H1 (cell line): ENCODE results near the gene PALM.

Experiments used
- CREB1 ChIP-seq: IDR thresholded peaks from 2 replicates; pipeline ENCODE4 v1.6.1; 2012; ENCODE audit warnings: inconsistent platforms
- EP300 ChIP-seq, 2 experiments: IDR thresholded peaks; 1 replicate in 1 of 2; 2 replicates in 1 of 2; pipeline ENCODE4 v1.6.1; 2011 to 2012; ENCODE audit warnings: low read depth in 2 of 2, low read length in 2 of 2, mild to moderate bottlenecking in 2 of 2, borderline replicate concordance in 1 of 2, inconsistent platforms in 1 of 2, moderate library complexity in 1 of 2
- KDM1A ChIP-seq: fragments of 200-600, 300-600 bp; sonication (generic); IDR thresholded peaks from 2 replicates; pipeline ENCODE4 v1.7.1; 2016; ENCODE audit warnings: mild to moderate bottlenecking, low read length, borderline replicate concordance
- POLR2AphosphoS5 ChIP-seq: IDR thresholded peaks from 2 replicates; pipeline ENCODE4 v1.6.1; 2011; ENCODE audit warnings: low read depth, low read length
- TAF1 ChIP-seq: IDR thresholded peaks from 2 replicates; pipeline ENCODE4 v1.6.1; 2011; ENCODE audit warnings: mild to moderate bottlenecking, low read depth, low read length
- ZNF274 ChIP-seq: IDR thresholded peaks from 2 replicates; pipeline ENCODE4 v1.7.0; 2012; ENCODE audit warnings: low read length, borderline replicate concordance; ENCODE audit errors: extremely low read depth
- TF ChIP-seq, protein P1 (sequence below), 3 experiments: IDR thresholded peaks; 1 replicate in 2 of 3; 2 replicates in 1 of 3; pipeline versions ENCODE4 v1.5.1 to v1.6.1; 2011; ENCODE audit warnings: low read length in 3 of 3, mild to moderate bottlenecking in 3 of 3, inconsistent platforms in 2 of 3, low read depth in 1 of 3, moderate library complexity in 1 of 3; ENCODE audit not compliant: insufficient read depth in 1 of 3; ENCODE audit errors: control extremely low read depth in 1 of 3

DNA sequence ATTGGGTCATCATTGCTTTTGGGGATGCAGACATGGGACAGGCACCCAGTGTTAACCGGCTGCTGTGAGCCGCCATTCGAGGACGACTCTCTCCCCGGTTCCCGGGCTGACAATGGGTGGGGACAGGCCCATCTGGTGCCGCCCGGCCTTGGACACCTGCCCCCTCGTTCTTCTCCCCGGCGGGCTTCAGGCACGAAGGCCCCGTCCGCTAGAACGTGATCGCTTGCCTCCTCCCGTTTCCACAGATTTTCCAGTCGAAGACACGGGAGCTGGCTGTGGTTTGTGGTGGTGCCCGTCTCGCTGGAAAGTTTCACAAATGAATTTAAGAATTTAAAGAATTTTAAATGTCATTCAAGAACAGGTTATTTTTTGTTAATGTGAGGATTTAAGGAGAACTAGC, 2.0 kb downstream of the PALM start:
- TF ChIP-seq CREB1 (no peak), KDM1A (no peak), POLR2AphosphoS5 (no peak), EP300 (IDR thresholded peaks at IDR 0.05; ENCODE audit: borderline replicate concordance in 1 of 2, low read depth in 2 of 2, low read length in 2 of 2) (no peak), ZNF274 (no peak), TAF1 (no peak)
- TF ChIP-seq, protein P1, sequence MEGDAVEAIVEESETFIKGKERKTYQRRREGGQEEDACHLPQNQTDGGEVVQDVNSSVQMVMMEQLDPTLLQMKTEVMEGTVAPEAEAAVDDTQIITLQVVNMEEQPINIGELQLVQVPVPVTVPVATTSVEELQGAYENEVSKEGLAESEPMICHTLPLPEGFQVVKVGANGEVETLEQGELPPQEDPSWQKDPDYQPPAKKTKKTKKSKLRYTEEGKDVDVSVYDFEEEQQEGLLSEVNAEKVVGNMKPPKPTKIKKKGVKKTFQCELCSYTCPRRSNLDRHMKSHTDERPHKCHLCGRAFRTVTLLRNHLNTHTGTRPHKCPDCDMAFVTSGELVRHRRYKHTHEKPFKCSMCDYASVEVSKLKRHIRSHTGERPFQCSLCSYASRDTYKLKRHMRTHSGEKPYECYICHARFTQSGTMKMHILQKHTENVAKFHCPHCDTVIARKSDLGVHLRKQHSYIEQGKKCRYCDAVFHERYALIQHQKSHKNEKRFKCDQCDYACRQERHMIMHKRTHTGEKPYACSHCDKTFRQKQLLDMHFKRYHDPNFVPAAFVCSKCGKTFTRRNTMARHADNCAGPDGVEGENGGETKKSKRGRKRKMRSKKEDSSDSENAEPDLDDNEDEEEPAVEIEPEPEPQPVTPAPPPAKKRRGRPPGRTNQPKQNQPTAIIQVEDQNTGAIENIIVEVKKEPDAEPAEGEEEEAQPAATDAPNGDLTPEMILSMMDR (IDR thresholded peaks at IDR 0.05; ENCODE audit: control extremely low read depth in 1 of 3, insufficient read depth in 1 of 3, low read depth in 1 of 3, low read length in 3 of 3) = no peak
